ENCODE measurements around the gene ZNF232. TPM values are rescaled to one million over a fixed set of nuclear protein-coding genes. Genes with fewer than 3 reads are reported as not detected.

ZNF232 gene
- total and polyA plus RNA-seq, 2 experiments from 2014 or later, result 24.8 to 24.9 TPM

- no peak overlapping the region for H3K27ac ChIP-seq (ENCODE audit: low read depth)
- H3K79me2 ChIP-seq (replicated peaks; ENCODE audit: insufficient read depth), result no peaks in the 10 kb centered on the region
- no peak; the same call in 2 of the 3 replicates for ATAC-seq
- TF ChIP-seq REST (IDR thresholded peaks at IDR 0.05; ENCODE audit: unreplicated experiment) (no peak), JUNB (IDR thresholded peaks at IDR 0.05; ENCODE audit: unreplicated experiment) (no peak), EZH2 (IDR thresholded peaks at IDR 0.05; ENCODE audit: low read depth, unreplicated experiment) (no peak), STAT1 (IDR thresholded peaks at IDR 0.05; ENCODE audit: unreplicated experiment) (no peak), CTCF (conservative IDR thresholded peaks at IDR 0.05; ENCODE audit: low read depth in 2 of 2) (no peak), ZNF114 (CRISPR knock-in tag; IDR thresholded peaks at IDR 0.05) (no peak), ZNF331 (CRISPR knock-in tag; IDR thresholded peaks at IDR 0.05; ENCODE audit: low read depth) (no peak), NANOG (IDR thresholded peaks at IDR 0.05; ENCODE audit: borderline replicate concordance) (no peak), ZNF462 (CRISPR knock-in tag; IDR thresholded peaks at IDR 0.05) (no peak), POLR2AphosphoS5 (IDR thresholded peaks at IDR 0.05; ENCODE audit: low read depth) (no peak), ETS1 (IDR thresholded peaks at IDR 0.05) (no peak), EZH2phosphoT487 (IDR thresholded peaks at IDR 0.05; ENCODE audit: unreplicated experiment) (no peak), CREB1 (CRISPR knock-in tag; IDR thresholded peaks at IDR 0.05; ENCODE audit: low read depth) (no peak)
- peak overlapping the region; percentile 83 for H3K4me2 ChIP-seq
- DNase-seq (ENCODE audit: low spot score), result no peak
- H2AFZ ChIP-seq, result no peak overlapping the region
- peaks cover 23% of the 10 kb centered on the region for H3K27me3 Mint-ChIP-seq (ENCODE audit: insufficient read depth, low read depth, poor library complexity)
- peaks cover 8% of the 10 kb centered on the region; the same call in 1 of the 3 replicates for H3K4me1 Mint-ChIP-seq
- H3K27me3 ChIP-seq (ENCODE audit: insufficient read depth), result peaks cover 22% of the 10 kb centered on the region
- H3K36me3 ChIP-seq (ENCODE audit: insufficient read depth), result no peaks in the 10 kb centered on the region
- peaks cover 6% of the 10 kb centered on the region for H3K9me3 Mint-ChIP-seq
- H3F3A ChIP-seq (replicated peaks; ENCODE audit: low read depth), result no peaks in the 10 kb centered on the region
- peaks cover 18% of the 10 kb centered on the region for H3K36me3 Mint-ChIP-seq (ENCODE audit: low read depth)
- H4K20me1 ChIP-seq (replicated peaks; ENCODE audit: insufficient read depth), result no peaks in the 10 kb centered on the region
- no peaks in the 10 kb centered on the region for H3K9me2 ChIP-seq (ENCODE audit: insufficient read depth)
- no peaks in the 10 kb centered on the region for H3K4me1 ChIP-seq (ENCODE audit: insufficient read depth)
- no peak overlapping the region for H3K27ac Mint-ChIP-seq
- peak overlapping the region; percentile 46; the same call in 2 of the 3 replicates for H3K4me3 Mint-ChIP-seq
- peak overlapping the region; percentile 72 for H3K4me3 ChIP-seq
These were observed 11.9 kb upstream of the ZNF232 start for GRCh38 chr17:5123343-5124124.

All from GM23338 (cell line).